ENCODE measurements around the gene VMO1. TPM values are rescaled to one million over a fixed set of nuclear protein-coding genes. Genes with fewer than 3 reads are reported as not detected.

The VMO1 gene
- polyA plus RNA-seq, 3 donors = 0.54 to 2.1 (median 0.79) TPM

DNA sequence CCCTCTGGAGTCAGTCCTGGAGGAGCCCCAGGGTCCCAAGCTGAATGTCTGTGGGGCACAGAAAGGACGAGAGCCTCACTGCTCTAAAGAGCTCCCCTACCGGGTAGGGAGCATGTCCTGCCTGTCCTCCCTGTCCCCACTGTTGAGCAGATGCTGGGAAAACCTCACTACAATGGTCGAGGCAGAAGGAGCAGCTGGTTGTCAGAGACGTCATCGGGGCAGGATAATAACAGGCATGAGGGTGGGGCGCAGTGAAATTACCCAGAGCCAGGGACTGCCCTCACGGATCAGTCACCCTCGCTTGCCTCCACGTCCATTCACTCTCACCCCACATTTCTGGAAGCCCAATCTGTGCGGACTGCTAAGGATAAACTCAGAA lies 13.9 kb downstream of the VMO1 start:
- peak overlapping the region in 1 of 2 donors; percentile 42 for H3K4me3 Mint-ChIP-seq
- Histone ChIP-seq H4K20me1 (ENCODE audit: insufficient read depth, low read length) (no peaks in the 10 kb centered on the region), H3K27ac (ENCODE audit: low read depth in 1 of 2, low read length in 2 of 2) (no peak overlapping the region), H3K9ac (ENCODE audit: insufficient read depth, low read length, poor library complexity, severe bottlenecking) (no peak overlapping the region), H3K79me2 (ENCODE audit: insufficient read depth, low read length) (no peaks in the 10 kb centered on the region), H3K9me3 (replicated peaks in 1 of 2; ENCODE audit: control insufficient read depth in 1 of 2, insufficient read depth in 1 of 2, low read length in 2 of 2) (no peaks in the 10 kb centered on the region), H3K4me3 (replicated peaks in 1 of 3; ENCODE audit: low read depth in 2 of 3, low read length in 3 of 3) (no peak overlapping the region), H2AFZ (ENCODE audit: insufficient read depth, low read depth, low read length, poor library complexity, severe bottlenecking) (no peak overlapping the region), H3K27me3 (ENCODE audit: control insufficient read depth in 2 of 2, insufficient read depth in 2 of 2, low read length in 2 of 2) (no peaks in the 10 kb centered on the region), H3K36me3 (replicated peaks in 1 of 2; ENCODE audit: control insufficient read depth in 1 of 2, insufficient read depth in 2 of 2, low read length in 2 of 2) (no peaks in the 10 kb centered on the region), H3K4me1 (ENCODE audit: control insufficient read depth in 1 of 2, insufficient read depth in 2 of 2, low read length in 2 of 2) (peaks cover 40 to 47% of the 10 kb centered on the region in 2 donors), H3K4me2 (replicated peaks; ENCODE audit: extremely low read depth, low read length, poor library complexity, severe bottlenecking) (no peak overlapping the region)
- intact Hi-C loops (cut with micrococcal nuclease) = no loop called here
- peak overlapping the region in 3 of 7 donors; percentile 16 to 76 (median 58) for H3K27ac Mint-ChIP-seq
- H3K36me3 Mint-ChIP-seq = peaks cover 0 to 6% of the 10 kb centered on the region in 2 donors
- peaks cover 4 to 31% (median 28%) of the 10 kb centered on the region in 3 donors for H3K27me3 Mint-ChIP-seq (ENCODE audit: low read depth in 3 of 3)
- no peak for TF ChIP-seq CTCF (IDR thresholded peaks at IDR 0.05)
- DNase-seq = no peak
- H3K9me3 Mint-ChIP-seq = peaks cover 0 to 4% (median 0%) of the 10 kb centered on the region in 7 donors
- WGBS (ENCODE audit: insufficient coverage) = 85% methylated on average over 6 of the region's 10 CpGs
- H3K4me1 Mint-ChIP-seq = peaks cover 40% of the 10 kb centered on the region

DNA sequence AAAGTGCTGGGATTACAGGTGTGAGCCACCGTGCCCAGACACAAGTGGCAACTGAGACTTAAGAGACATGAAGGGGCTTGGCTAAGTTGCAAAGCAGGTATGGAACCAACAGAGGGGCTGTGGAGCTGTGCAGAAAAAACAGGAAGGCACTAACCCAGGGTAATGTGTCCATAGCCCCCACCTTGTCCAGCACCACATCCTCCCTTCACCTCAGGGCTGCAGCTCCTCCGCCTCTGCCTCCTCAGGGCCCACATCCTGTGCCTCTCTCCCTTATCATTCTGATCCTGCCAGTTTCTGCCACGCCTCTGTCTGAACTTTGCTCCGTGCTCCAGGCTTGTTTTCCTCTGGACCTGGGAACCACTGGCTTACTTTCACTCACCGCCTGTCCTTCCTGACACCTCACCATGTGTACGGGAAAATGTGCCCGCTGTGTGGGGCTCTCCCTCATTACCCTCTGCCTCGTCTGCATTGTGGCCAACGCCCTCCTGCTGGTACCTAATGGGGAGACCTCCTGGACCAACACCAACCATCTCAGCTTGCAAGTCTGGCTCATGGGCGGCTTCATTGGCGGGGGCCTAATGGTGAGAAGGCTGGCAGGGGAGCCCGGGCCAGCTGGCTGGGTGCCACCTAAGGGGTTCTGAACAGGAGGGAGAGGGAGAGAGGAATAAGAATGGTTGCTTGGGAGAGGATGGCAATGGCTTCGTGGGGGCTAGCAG lies 14.5 kb downstream of the VMO1 start, which contains the start of gene TM4SF5:
Gene TM4SF5 (plus strand): TSS at position 368 of the 716 bp plus-strand sequence. CDS start 37 bp downstream, at position 405.
- Mint-ChIP-seq H3K27me3 (ENCODE audit: low read depth in 3 of 3) (peaks cover 4 to 31% (median 25%) of the 10 kb centered on the region in 3 donors), H3K27ac (peak within 1 kb of the TSS; percentile 86 to 97 (median 94)), H3K4me3 (peak within 1 kb of the TSS in 1 of 2 donors; percentile 42), H3K4me1 (peaks cover 45% of the 10 kb centered on the region), H3K9me3 (peaks cover 0 to 4% (median 0%) of the 10 kb centered on the region in 7 donors), H3K36me3 (peaks cover 0 to 6% of the 10 kb centered on the region in 2 donors)
- peak within 1 kb of the TSS; percentile 51 to 98 for H3K27ac ChIP-seq (ENCODE audit: low read depth in 1 of 2, low read length in 2 of 2)
- no peaks in the 10 kb centered on the region for H3K36me3 ChIP-seq (replicated peaks in 1 of 2; ENCODE audit: control insufficient read depth in 1 of 2, insufficient read depth in 2 of 2, low read length in 2 of 2)
- H3K4me1 ChIP-seq (ENCODE audit: control insufficient read depth in 1 of 2, insufficient read depth in 2 of 2, low read length in 2 of 2) = peaks cover 46 to 52% of the 10 kb centered on the region in 2 donors
- no peaks in the 10 kb centered on the region for H4K20me1 ChIP-seq (ENCODE audit: insufficient read depth, low read length)
- no peaks in the 10 kb centered on the region for H3K27me3 ChIP-seq (ENCODE audit: control insufficient read depth in 2 of 2, insufficient read depth in 2 of 2, low read length in 2 of 2)
- TF ChIP-seq CTCF (IDR thresholded peaks at IDR 0.05) = no peak
- H3K9me3 ChIP-seq (replicated peaks in 1 of 2; ENCODE audit: control insufficient read depth in 1 of 2, insufficient read depth in 1 of 2, low read length in 2 of 2) = no peaks in the 10 kb centered on the region
- H3K9ac ChIP-seq (ENCODE audit: insufficient read depth, low read length, poor library complexity, severe bottlenecking) = no peak within 1 kb of the TSS
- DNase-seq = no peak
- peak within 1 kb of the TSS; percentile 4 for H3K4me2 ChIP-seq (replicated peaks; ENCODE audit: extremely low read depth, low read length, poor library complexity, severe bottlenecking)
- intact Hi-C loops (cut with micrococcal nuclease) = loop anchor here in 1 of 2 donors (2.0 kb wide), 1 partner anchor 15 kb away; the partner anchor contains the start of gene VMO1
- no peak within 1 kb of the TSS for H3K4me3 ChIP-seq (replicated peaks in 1 of 3; ENCODE audit: low read depth in 2 of 3, low read length in 3 of 3)
- 85% methylated on average over 10 of the region's 13 CpGs for WGBS (ENCODE audit: insufficient coverage)
- no peaks in the 10 kb centered on the region for H3K79me2 ChIP-seq (ENCODE audit: insufficient read depth, low read length)
- peak within 1 kb of the TSS; percentile 62 for H2AFZ ChIP-seq (ENCODE audit: insufficient read depth, low read depth, low read length, poor library complexity, severe bottlenecking)
